Measurements from ENCODE around the gene OVOL2.

OVOL2 gene

GRCh38 chr20:18011951-18012645 is 45.6 kb downstream of the OVOL2 start:
- DNase-seq = no peak

- no peak for DNase-seq
These were observed 46.2 kb downstream of the OVOL2 start for GRCh38 chr20:18011482-18011881.

- no peak for DNase-seq
These were observed 48.6 kb downstream of the OVOL2 start for GRCh38 chr20:18009116-18009515.

GRCh38 chr20:18007534-18008292 is 50.0 kb downstream of the OVOL2 start:
- DNase-seq = no peak

GRCh38 chr20:18006684-18007083 is 51.0 kb downstream of the OVOL2 start:
- no peak for DNase-seq

GRCh38 chr20:18005990-18006364 is 51.7 kb downstream of the OVOL2 start:
- no peak for DNase-seq

GRCh38 chr20:18005170-18005989 is 52.3 kb downstream of the OVOL2 start:
- DNase-seq = no peak

- no peak for DNase-seq
These were observed 53.2 kb downstream of the OVOL2 start for GRCh38 chr20:18004384-18005031.

GRCh38 chr20:18003897-18004296 is 53.8 kb downstream of the OVOL2 start:
- no peak for DNase-seq

- no peak for DNase-seq
These were observed 56.4 kb downstream of the OVOL2 start for GRCh38 chr20:18001131-18001921.

GRCh38 chr20:17999566-17999965 is 58.1 kb downstream of the OVOL2 start:
- no peak for DNase-seq

- DNase-seq = no peak
These were observed 59.3 kb downstream of the OVOL2 start for GRCh38 chr20:17998446-17998845.

GRCh38 chr20:17995967-17996819 is 61.5 kb downstream of the OVOL2 start:
- DNase-seq = peak; percentile 28

- no peak for DNase-seq
These were observed 64.2 kb downstream of the OVOL2 start for GRCh38 chr20:17993546-17993945.

GRCh38 chr20:17992847-17993513 is 64.7 kb downstream of the OVOL2 start:
- DNase-seq = no peak

GRCh38 chr20:17992224-17992637 is 65.5 kb downstream of the OVOL2 start:
- no peak for DNase-seq

- no peak for DNase-seq
These were observed 67.3 kb downstream of the OVOL2 start for GRCh38 chr20:17990278-17990972.

- DNase-seq = no peak
These were observed 69.7 kb downstream of the OVOL2 start for GRCh38 chr20:17987988-17988387.

GRCh38 chr20:17985388-17986018 is 72.2 kb downstream of the OVOL2 start:
- no peak for DNase-seq

- DNase-seq = no peak
These were observed 81.4 kb downstream of the OVOL2 start for GRCh38 chr20:17976305-17976704.

All from CD4-positive, alpha-beta T cell treated with Interleukin-15 for 1 hour (primary cell).